Measurements from ENCODE around the gene PGP. TPM values are rescaled to one million over a fixed set of nuclear protein-coding genes. Genes with fewer than 3 reads are reported as not detected.
A peak's percentile ranks its signal among the peaks of the same experiment; 100 is the strongest.

The PGP gene
- total and polyA plus RNA-seq, 10 of the 15 experiments (the other 5 are each of a cell fraction or from before 2014, with no cell fraction given) = 0.42 to 28.0 (median 12.1) TPM

DNA sequence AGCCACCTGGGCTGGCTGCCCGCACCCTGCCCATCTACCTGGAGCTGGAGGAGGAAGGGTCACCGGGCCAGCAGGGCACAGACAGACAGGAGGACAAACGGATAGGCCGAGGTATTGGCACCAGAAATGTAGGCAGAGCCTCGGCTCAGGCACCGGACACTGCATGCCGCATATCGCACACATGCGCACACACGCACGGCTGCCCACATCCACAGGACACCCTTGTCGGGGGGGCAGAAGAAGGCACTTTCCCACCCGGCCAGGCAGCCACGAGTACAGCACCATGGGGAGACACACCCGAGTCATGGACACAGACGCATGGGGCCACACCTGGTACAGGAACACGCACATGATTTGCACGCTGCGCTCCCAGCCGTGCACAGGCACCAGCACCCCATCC, 32.7 kb downstream of the PGP start:
- intact Hi-C loops (cut with micrococcal nuclease; ENCODE audit: unreplicated experiment) (no loop called here), in situ Hi-C loops (cut with MboI) (no loop called here)
- BruUV-seq (replicated peaks) = no TSS peak
- ChIA-PET RAD21 (ENCODE audit: unreplicated experiment) (no interaction called here), POLR2A (no interaction called here), CTCF (no interaction called here), SMC1A (ENCODE audit: uncharacterized antibody, unreplicated experiment) (no interaction called here)
- no peak overlapping the region for H3K4me2 ChIP-seq (ENCODE audit: control insufficient read depth, insufficient read depth)
- no peak overlapping the region for H3K27ac ChIP-seq (ENCODE audit: control insufficient read depth, insufficient read depth)
- TF ChIP-seq, protein P1, sequence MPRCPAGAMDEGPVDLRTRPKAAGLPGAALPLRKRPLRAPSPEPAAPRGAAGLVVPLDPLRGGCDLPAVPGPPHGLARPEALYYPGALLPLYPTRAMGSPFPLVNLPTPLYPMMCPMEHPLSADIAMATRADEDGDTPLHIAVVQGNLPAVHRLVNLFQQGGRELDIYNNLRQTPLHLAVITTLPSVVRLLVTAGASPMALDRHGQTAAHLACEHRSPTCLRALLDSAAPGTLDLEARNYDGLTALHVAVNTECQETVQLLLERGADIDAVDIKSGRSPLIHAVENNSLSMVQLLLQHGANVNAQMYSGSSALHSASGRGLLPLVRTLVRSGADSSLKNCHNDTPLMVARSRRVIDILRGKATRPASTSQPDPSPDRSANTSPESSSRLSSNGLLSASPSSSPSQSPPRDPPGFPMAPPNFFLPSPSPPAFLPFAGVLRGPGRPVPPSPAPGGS (IDR thresholded peaks at IDR 0.05; ENCODE audit: borderline replicate concordance, insufficient read depth, low read depth, low read length, poor library complexity, severe bottlenecking) = peak; percentile 83
- TF ChIP-seq, protein P2, sequence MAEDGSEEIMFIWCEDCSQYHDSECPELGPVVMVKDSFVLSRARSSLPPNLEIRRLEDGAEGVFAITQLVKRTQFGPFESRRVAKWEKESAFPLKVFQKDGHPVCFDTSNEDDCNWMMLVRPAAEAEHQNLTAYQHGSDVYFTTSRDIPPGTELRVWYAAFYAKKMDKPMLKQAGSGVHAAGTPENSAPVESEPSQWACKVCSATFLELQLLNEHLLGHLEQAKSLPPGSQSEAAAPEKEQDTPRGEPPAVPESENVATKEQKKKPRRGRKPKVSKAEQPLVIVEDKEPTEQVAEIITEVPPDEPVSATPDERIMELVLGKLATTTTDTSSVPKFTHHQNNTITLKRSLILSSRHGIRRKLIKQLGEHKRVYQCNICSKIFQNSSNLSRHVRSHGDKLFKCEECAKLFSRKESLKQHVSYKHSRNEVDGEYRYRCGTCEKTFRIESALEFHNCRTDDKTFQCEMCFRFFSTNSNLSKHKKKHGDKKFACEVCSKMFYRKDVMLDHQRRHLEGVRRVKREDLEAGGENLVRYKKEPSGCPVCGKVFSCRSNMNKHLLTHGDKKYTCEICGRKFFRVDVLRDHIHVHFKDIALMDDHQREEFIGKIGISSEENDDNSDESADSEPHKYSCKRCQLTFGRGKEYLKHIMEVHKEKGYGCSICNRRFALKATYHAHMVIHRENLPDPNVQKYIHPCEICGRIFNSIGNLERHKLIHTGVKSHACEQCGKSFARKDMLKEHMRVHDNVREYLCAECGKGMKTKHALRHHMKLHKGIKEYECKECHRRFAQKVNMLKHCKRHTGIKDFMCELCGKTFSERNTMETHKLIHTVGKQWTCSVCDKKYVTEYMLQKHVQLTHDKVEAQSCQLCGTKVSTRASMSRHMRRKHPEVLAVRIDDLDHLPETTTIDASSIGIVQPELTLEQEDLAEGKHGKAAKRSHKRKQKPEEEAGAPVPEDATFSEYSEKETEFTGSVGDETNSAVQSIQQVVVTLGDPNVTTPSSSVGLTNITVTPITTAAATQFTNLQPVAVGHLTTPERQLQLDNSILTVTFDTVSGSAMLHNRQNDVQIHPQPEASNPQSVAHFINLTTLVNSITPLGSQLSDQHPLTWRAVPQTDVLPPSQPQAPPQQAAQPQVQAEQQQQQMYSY (CRISPR knock-in tag; IDR thresholded peaks at IDR 0.05) = no peak
- ATAC-seq (no peak), FAIRE-seq (no peak), DNase-seq (ENCODE audit: low read depth, low spot score) (no peak)
- no peak overlapping the region for H2AFZ ChIP-seq (ENCODE audit: control insufficient read depth, low read depth, low read length)
- H3K4me1 ChIP-seq (ENCODE audit: control insufficient read depth, insufficient read depth, low read length) = no peaks in the 10 kb centered on the region
- H3K9ac ChIP-seq (ENCODE audit: control insufficient read depth, insufficient read depth, low read length) = no peak overlapping the region
- no peak overlapping the region for H3K4me3 ChIP-seq
- WGBS (ENCODE audit: insufficient coverage, insufficient replicate concordance, low lambda C conversion rate, missing lambda C conversion rate) = over 99% methylated on average over 19 of the region's 20 CpGs
- H3K9me3 ChIP-seq (replicated peaks; ENCODE audit: control insufficient read depth, insufficient read depth, low read length) = no peaks in the 10 kb centered on the region
- no peaks in the 10 kb centered on the region for H3K79me2 ChIP-seq (ENCODE audit: control insufficient read depth, insufficient read depth, low read length)
- peaks cover 0 to under 1% of the 10 kb centered on the region in 2 experiments; a peak in 2 of 4 replicates for H3K36me3 ChIP-seq (ENCODE audit: control insufficient read depth in 2 of 2, insufficient read depth in 2 of 2, low read length in 1 of 2)
- no peaks in the 10 kb centered on the region for H4K20me1 ChIP-seq (ENCODE audit: control insufficient read depth, insufficient read depth)
- H3K27me3 ChIP-seq (replicated peaks in 1 of 2; ENCODE audit: control insufficient read depth in 2 of 2, insufficient read depth in 2 of 2, low read length in 1 of 2) = no peaks in the 10 kb centered on the region; a peak in 1 of 4 replicates
